ENCODE results near the gene SPINT1. TPM values are rescaled to one million over a fixed set of nuclear protein-coding genes. Genes with fewer than 3 reads are reported as not detected.

Gene SPINT1
- total RNA-seq, 2 donors from 2014 or later = 6.5 to 13.0 TPM

DNA sequence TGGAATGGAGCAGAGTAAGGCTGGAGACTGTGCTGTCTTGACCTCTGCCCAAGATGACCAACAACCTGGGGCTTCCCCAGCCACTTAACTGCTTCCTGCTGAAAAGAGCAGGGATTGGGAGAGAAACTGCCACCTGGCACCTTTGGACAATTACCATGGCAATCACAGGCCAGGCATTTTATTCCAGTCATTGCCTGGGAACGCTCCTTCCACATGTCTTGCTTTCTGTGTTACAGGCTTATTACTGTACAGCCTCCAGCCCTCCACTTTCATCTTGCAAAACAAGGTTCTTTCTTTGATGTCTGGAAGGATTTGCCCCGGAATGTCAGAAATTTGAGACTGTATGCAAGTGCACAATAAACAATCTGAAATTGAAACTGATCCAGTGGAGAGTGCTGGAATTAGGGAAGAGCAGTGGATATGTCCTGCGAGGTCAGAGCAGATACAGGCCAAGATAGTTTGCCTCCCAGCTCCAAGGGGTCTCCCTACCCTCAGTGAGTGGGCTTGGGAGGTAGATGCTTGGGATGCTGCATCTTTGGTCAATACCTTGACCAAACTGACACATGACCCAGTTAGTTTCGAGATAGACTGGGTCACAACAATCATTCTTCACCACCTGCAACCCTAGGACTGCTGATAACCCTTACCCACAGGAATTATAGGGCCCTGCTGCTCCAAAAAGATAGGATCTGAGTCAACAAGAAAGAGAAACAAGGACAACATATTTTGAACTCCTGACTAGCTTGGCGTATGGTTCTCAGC, 18.0 kb upstream of the SPINT1 start:
- no peak for TF ChIP-seq CTCF (IDR thresholded peaks at IDR 0.05)
- Histone ChIP-seq H3K27ac (no peak overlapping the region), H3K36me3 (no peaks in the 10 kb centered on the region), H3K4me1 (no peaks in the 10 kb centered on the region), H3K27me3 (no peaks in the 10 kb centered on the region), H3K4me3 (no peak overlapping the region), H3K9me3 (no peaks in the 10 kb centered on the region)
- no peak for DNase-seq (ENCODE audit: low spot score)

DNA sequence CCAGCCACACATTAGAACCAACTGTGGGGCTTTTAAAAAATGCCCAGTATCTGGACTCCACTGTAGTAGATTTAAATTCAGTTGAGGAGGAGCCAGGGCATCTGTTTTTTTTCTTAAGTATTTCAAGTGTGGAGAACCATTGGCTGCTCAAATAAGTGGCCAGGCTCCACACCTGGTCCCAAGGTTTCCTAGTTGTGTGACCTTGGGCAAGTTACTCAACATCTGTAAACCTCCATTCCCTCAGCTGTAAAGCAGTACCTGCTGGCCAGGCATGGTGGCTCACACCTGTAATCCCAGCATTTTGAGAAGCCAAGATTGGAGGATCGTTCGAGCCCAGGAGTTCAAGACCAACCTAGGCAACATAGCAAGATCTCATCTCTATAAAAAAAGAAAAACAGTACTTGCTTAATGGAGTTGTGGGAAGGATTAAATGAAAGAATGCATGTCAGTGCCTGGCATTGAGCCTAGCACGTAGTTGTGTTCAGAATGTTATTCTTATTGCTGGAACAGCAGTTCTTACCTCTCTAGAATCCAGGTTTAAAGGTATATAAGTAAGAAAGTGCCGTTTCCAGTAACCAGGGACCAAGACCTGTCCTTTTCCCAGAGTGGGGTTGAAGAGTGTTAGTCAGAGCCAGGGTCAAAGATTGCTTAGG, 17.3 kb upstream of the SPINT1 start:
- H3K27me3 ChIP-seq = no peaks in the 10 kb centered on the region
- no peak for DNase-seq (ENCODE audit: low spot score)
- no peak overlapping the region for H3K4me3 ChIP-seq
- no peaks in the 10 kb centered on the region for H3K36me3 ChIP-seq
- H3K27ac ChIP-seq = no peak overlapping the region
- TF ChIP-seq CTCF (IDR thresholded peaks at IDR 0.05) = no peak
- H3K9me3 ChIP-seq = no peaks in the 10 kb centered on the region
- no peaks in the 10 kb centered on the region for H3K4me1 ChIP-seq

- no peak within 1 kb of the TSS for H3K4me3 ChIP-seq
Measured at GRCh38 chr15:40828447-40829036, 15.3 kb upstream of the SPINT1 start, which contains the start of gene PPP1R14D. Gene PPP1R14D, minus strand, starts transcription at chr15:40828708. Its CDS starts 67 bp downstream, at chr15:40828641.

GRCh38 chr15:40829115-40829514, 14.7 kb upstream of the SPINT1 start:
- TF ChIP-seq CTCF (IDR thresholded peaks at IDR 0.05) = no peak
- DNase-seq (ENCODE audit: low spot score) = no peak
- no peak overlapping the region for H3K4me3 ChIP-seq
- no peaks in the 10 kb centered on the region for H3K9me3 ChIP-seq
- H3K27ac ChIP-seq = no peak overlapping the region
- H3K4me1 ChIP-seq = no peaks in the 10 kb centered on the region
- no peaks in the 10 kb centered on the region for H3K36me3 ChIP-seq
- H3K27me3 ChIP-seq = no peaks in the 10 kb centered on the region

More at GRCh38 chr15:40828447-40829036, 15.3 kb upstream of the SPINT1 start, which contains the start of gene PPP1R14D:
- H3K27me3 ChIP-seq = no peaks in the 10 kb centered on the region
- H3K27ac ChIP-seq = no peak within 1 kb of the TSS
- no peak for TF ChIP-seq CTCF (IDR thresholded peaks at IDR 0.05)
- no peaks in the 10 kb centered on the region for H3K4me1 ChIP-seq
- no peaks in the 10 kb centered on the region for H3K36me3 ChIP-seq
- no peaks in the 10 kb centered on the region for H3K9me3 ChIP-seq
- no peak for DNase-seq (ENCODE audit: low spot score)

DNA sequence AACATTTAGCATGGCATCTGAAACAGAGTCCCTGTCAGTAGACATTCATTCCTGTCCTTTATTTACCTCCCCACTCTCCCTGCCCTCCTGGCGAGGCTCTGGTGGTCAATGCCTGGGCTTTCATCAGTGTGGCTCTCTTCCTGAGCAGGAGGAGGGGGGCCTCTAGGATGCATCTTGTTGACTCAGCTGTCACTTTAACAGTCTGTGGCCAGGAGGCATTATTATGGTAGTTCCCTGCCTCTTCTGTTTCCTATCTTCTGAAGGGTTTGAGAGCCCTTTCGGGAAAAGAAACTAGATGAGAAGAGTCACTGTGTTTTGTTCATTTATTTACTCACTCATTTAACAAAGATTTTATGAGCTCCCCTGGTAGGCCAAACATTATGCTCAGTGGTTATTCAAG, 13.0 kb upstream of the SPINT1 start:
- DNase-seq (ENCODE audit: low spot score) = no peak
- Histone ChIP-seq H3K4me1 (no peaks in the 10 kb centered on the region), H3K9me3 (no peaks in the 10 kb centered on the region), H3K27me3 (no peaks in the 10 kb centered on the region), H3K36me3 (no peaks in the 10 kb centered on the region), H3K27ac (no peak overlapping the region), H3K4me3 (no peak overlapping the region)
- no peak for TF ChIP-seq CTCF (IDR thresholded peaks at IDR 0.05)

Data from right atrium auricular region (tissue), 2 donors.